ENCODE data around the gene EXOC2. TPM values are rescaled to one million over a fixed set of nuclear protein-coding genes. Genes with fewer than 3 reads are reported as not detected.

The EXOC2 gene
- total RNA-seq, 2 donors from 2014 or later, result 12.9 to 16.1 TPM

- TF ChIP-seq CTCF (IDR thresholded peaks at IDR 0.05), result no peak
- Histone ChIP-seq H3K4me3 (no peak overlapping the region), H3K9me3 (no peaks in the 10 kb centered on the region), H3K36me3 (peaks cover 6% of the 10 kb centered on the region), H3K27ac (no peak overlapping the region), H3K27me3 (no peaks in the 10 kb centered on the region), H3K4me1 (no peaks in the 10 kb centered on the region)
- no peak for DNase-seq (ENCODE audit: low spot score)
Measured at GRCh38 chr6:604579-604978, 88.4 kb downstream of the EXOC2 start.

GRCh38 chr6:603265-603664 lies 89.7 kb downstream of the EXOC2 start:
- no peak for TF ChIP-seq CTCF (IDR thresholded peaks at IDR 0.05)
- DNase-seq (ENCODE audit: low spot score), result no peak
- H3K36me3 ChIP-seq, result peaks cover 6% of the 10 kb centered on the region

GRCh38 chr6:599576-600448 lies 93.1 kb downstream of the EXOC2 start:
- H3K27ac ChIP-seq, result no peak overlapping the region
- TF ChIP-seq CTCF (IDR thresholded peaks at IDR 0.05), result no peak
- no peaks in the 10 kb centered on the region for H3K9me3 ChIP-seq
- DNase-seq (ENCODE audit: low spot score), result no peak
- no peaks in the 10 kb centered on the region for H3K4me1 ChIP-seq
- no peaks in the 10 kb centered on the region for H3K27me3 ChIP-seq
- H3K4me3 ChIP-seq, result no peak overlapping the region
- peaks cover 13% of the 10 kb centered on the region for H3K36me3 ChIP-seq

More at GRCh38 chr6:603265-603664, 89.7 kb downstream of the EXOC2 start:
- Histone ChIP-seq H3K9me3 (no peaks in the 10 kb centered on the region), H3K27ac (no peak overlapping the region), H3K27me3 (no peaks in the 10 kb centered on the region), H3K4me1 (no peaks in the 10 kb centered on the region), H3K4me3 (no peak overlapping the region)

GRCh38 chr6:593907-594212 lies 99.1 kb downstream of the EXOC2 start:
- TF ChIP-seq CTCF (IDR thresholded peaks at IDR 0.05), result no peak
- peaks cover 22% of the 10 kb centered on the region for H3K36me3 ChIP-seq
- H3K9me3 ChIP-seq, result no peaks in the 10 kb centered on the region
- H3K4me1 ChIP-seq, result no peaks in the 10 kb centered on the region
- DNase-seq (ENCODE audit: low spot score), result no peak
- no peaks in the 10 kb centered on the region for H3K27me3 ChIP-seq
- no peak overlapping the region for H3K4me3 ChIP-seq
- no peak overlapping the region for H3K27ac ChIP-seq

- no peak overlapping the region for H3K4me3 ChIP-seq
- H3K27me3 ChIP-seq, result no peaks in the 10 kb centered on the region
- no peaks in the 10 kb centered on the region for H3K4me1 ChIP-seq
- peak; percentile 51 to 81 for TF ChIP-seq CTCF (IDR thresholded peaks at IDR 0.05)
- H3K36me3 ChIP-seq, result peaks cover 22% of the 10 kb centered on the region
- H3K9me3 ChIP-seq, result no peaks in the 10 kb centered on the region
- no peak overlapping the region for H3K27ac ChIP-seq
- DNase-seq (ENCODE audit: low spot score), result no peak
Measured at GRCh38 chr6:593139-593906, 99.6 kb downstream of the EXOC2 start.

Measured in right atrium auricular region (tissue), 2 donors.